Measurements from ENCODE around the gene CEMIP2. TPM values are rescaled to one million over a fixed set of nuclear protein-coding genes. Genes with fewer than 3 reads are reported as not detected.

Gene CEMIP2
- total and polyA plus RNA-seq, 10 of the 15 experiments (the other 5 are each of a cell fraction or from before 2014, with no cell fraction given) = 0.50 to 19.2 (median 1.2) TPM

- TF ChIP-seq NRF1 (conservative IDR thresholded peaks at IDR 0.05; ENCODE audit: low read depth, low read length) (no peak), E2F4 (IDR thresholded peaks at IDR 0.05; ENCODE audit: low read depth, low read length) (no peak), ZNF24 (IDR thresholded peaks at IDR 0.05) (no peak), HCFC1 (IDR thresholded peaks at IDR 0.05; ENCODE audit: low read length) (no peak), POLR2AphosphoS5 (IDR thresholded peaks at IDR 0.05; ENCODE audit: low read length) (no peak), RFX5 (IDR thresholded peaks at IDR 0.05; ENCODE audit: low read depth, low read length) (no peak), SP1 (IDR thresholded peaks at IDR 0.05; ENCODE audit: low read depth, low read length) (no peak), NR2F1 (conservative IDR thresholded peaks at IDR 0.05) (no peak), ATF2 (IDR thresholded peaks at IDR 0.05; ENCODE audit: low read length) (no peak), MEF2B (IDR thresholded peaks at IDR 0.05; ENCODE audit: partially characterized antibody, poor library complexity, severe bottlenecking) (no peak), SREBF2 (IDR thresholded peaks at IDR 0.05; ENCODE audit: low read length) (no peak), ZNF622 (IDR thresholded peaks at IDR 0.05) (no peak), TAF1 (IDR thresholded peaks at IDR 0.05; ENCODE audit: borderline replicate concordance, low read depth, low read length) (no peak), SIX5 (IDR thresholded peaks at IDR 0.05; ENCODE audit: low read depth, low read length, severe bottlenecking) (no peak), ZNF207 (IDR thresholded peaks at IDR 0.05; ENCODE audit: borderline replicate concordance) (no peak), SKIL (IDR thresholded peaks at IDR 0.05; ENCODE audit: low read depth, poor library complexity, severe bottlenecking) (no peak), JUND (IDR thresholded peaks at IDR 0.05; ENCODE audit: low read depth, low read length) (no peak), POLR2A (IDR thresholded peaks at IDR 0.05; ENCODE audit: low read depth, low read length) (no peak), POU2F2 (IDR thresholded peaks at IDR 0.05; ENCODE audit: borderline replicate concordance, low read depth, low read length) (no peak), RUNX3 (IDR thresholded peaks at IDR 0.05; ENCODE audit: low read length) (peak; percentile 32; the same call in 1 of the 2 replicates), IKZF2 (IDR thresholded peaks at IDR 0.05) (peak; percentile 60 to 70), IRF5 (IDR thresholded peaks at IDR 0.05; ENCODE audit: borderline replicate concordance) (no peak), E4F1 (IDR thresholded peaks at IDR 0.05; ENCODE audit: borderline replicate concordance, partially characterized antibody) (no peak), EGR1 (IDR thresholded peaks at IDR 0.05; ENCODE audit: borderline replicate concordance in 1 of 2, low read depth in 2 of 2, low read length in 2 of 2) (no peak), NFYA (IDR thresholded peaks at IDR 0.05; ENCODE audit: borderline replicate concordance, low read depth, low read length) (no peak)
Measured at GRCh38 chr9:71647094-71647591, 121.2 kb downstream of the CEMIP2 start (continued).

Data from GM12878 (cell line).